SK-N-SH treated with all-trans-retinoic acid at 6 μM for 48 hours (cell line): ENCODE measurements around the gene FAM237B.

ENCODE experiments used
- ATAC-seq: fragments of 200-7000 bp; cut with Tn5 transposase; 3 replicates; pipeline ENCODE4 v1.9.1; 2020; ENCODE audit warnings: mild to moderate bottlenecking, moderate library complexity
- CSDC2 ChIP-seq: fragments of 250-450 bp; sonication (Bioruptor Pico); IDR thresholded peaks from 2 replicates; pipeline ENCODE4 v1.5.0; 2020; ENCODE audit warnings: mild to moderate bottlenecking, moderate library complexity
- ISL1 ChIP-seq: fragments of 250-450 bp; sonication (Bioruptor Pico); IDR thresholded peaks from 2 replicates; pipeline ENCODE4 v2.1.2; 2022; ENCODE audit warnings: mild to moderate bottlenecking, moderate library complexity
- OSR1 ChIP-seq: fragments of 250-450 bp; sonication (Bioruptor Pico); IDR thresholded peaks from 2 replicates; pipeline ENCODE4 v1.8.0; 2022; ENCODE audit warnings: moderate library complexity, mild to moderate bottlenecking, inconsistent platforms
- PPARA ChIP-seq: fragments of 250-450 bp; sonication (Bioruptor Pico); IDR thresholded peaks from 2 replicates; pipeline ENCODE4 v1.5.0; 2020; ENCODE audit warnings: mild to moderate bottlenecking, borderline replicate concordance
- RARB ChIP-seq: fragments of 250-450 bp; sonication (Bioruptor Pico); IDR thresholded peaks from 2 replicates; pipeline ENCODE4 v1.8.0; 2021; ENCODE audit warnings: mild to moderate bottlenecking, moderate library complexity
- TCF4 ChIP-seq: fragments of 250-450 bp; sonication (Bioruptor Pico); IDR thresholded peaks from 2 replicates; pipeline ENCODE4 v1.8.0; 2021; ENCODE audit warnings: mild to moderate bottlenecking, moderate library complexity, borderline replicate concordance
- TOX ChIP-seq: fragments of 250-450 bp; sonication (Bioruptor Pico); IDR thresholded peaks from 2 replicates; pipeline ENCODE4 v1.8.0; 2021; ENCODE audit warnings: mild to moderate bottlenecking, moderate library complexity, borderline replicate concordance
- ZC3H10 ChIP-seq: fragments of 250-450 bp; sonication (Bioruptor Pico); IDR thresholded peaks from 2 replicates; pipeline ENCODE4 v1.5.1; 2021; ENCODE audit warnings: mild to moderate bottlenecking, moderate library complexity
- ZFP3 ChIP-seq: fragments of 250-450 bp; sonication (Bioruptor Pico); IDR thresholded peaks from 2 replicates; pipeline ENCODE4 v1.5.0; 2020; ENCODE audit warnings: mild to moderate bottlenecking, moderate library complexity
- ZFP30 ChIP-seq: fragments of 450-650 bp; formaldehyde crosslinking; IDR thresholded peaks from 2 replicates; pipeline ENCODE4 v1.5.0; 2022; ENCODE audit warnings: mild to moderate bottlenecking, moderate library complexity
- ZNF565 ChIP-seq: fragments of 450-650 bp; formaldehyde crosslinking; conservative IDR thresholded peaks from 2 replicates; pipeline ENCODE4 v1.5.0; 2020; ENCODE audit warnings: low read depth, mild to moderate bottlenecking, moderate library complexity
- ZNF70 ChIP-seq: fragments of 450-650 bp; formaldehyde crosslinking; IDR thresholded peaks from 2 replicates; pipeline ENCODE4 v1.5.0; 2020; ENCODE audit warnings: mild to moderate bottlenecking, moderate library complexity
- ZNF8 ChIP-seq: fragments of 450-650 bp; formaldehyde crosslinking; IDR thresholded peaks from 2 replicates; pipeline ENCODE4 v1.5.0; 2020; ENCODE audit warnings: mild to moderate bottlenecking, moderate library complexity
- TF ChIP-seq, protein P1 (sequence below): fragments of 250-450 bp; sonication (Bioruptor Pico); IDR thresholded peaks from 2 replicates; pipeline ENCODE4 v1.5.1; 2020; ENCODE audit warnings: low read depth, mild to moderate bottlenecking, moderate library complexity
- TF ChIP-seq, protein P2 (sequence below): fragments of 250-450 bp; sonication (Bioruptor Pico); IDR thresholded peaks from 2 replicates; pipeline ENCODE4 v1.5.0; 2020; ENCODE audit warnings: mild to moderate bottlenecking, moderate library complexity
- TF ChIP-seq, protein P3 (sequence below): fragments of 250-450 bp; sonication (Bioruptor Pico); IDR thresholded peaks from 2 replicates; pipeline ENCODE4 v1.8.0; 2020; ENCODE audit warnings: mild to moderate bottlenecking, moderate library complexity, borderline replicate concordance
- TF ChIP-seq, protein P4 (sequence below): fragments of 250-450 bp; sonication (Bioruptor Pico); IDR thresholded peaks from 2 replicates; pipeline ENCODE4 v1.8.0; 2021; ENCODE audit warnings: low read depth, mild to moderate bottlenecking, moderate library complexity, borderline replicate concordance

Gene FAM237B

DNA sequence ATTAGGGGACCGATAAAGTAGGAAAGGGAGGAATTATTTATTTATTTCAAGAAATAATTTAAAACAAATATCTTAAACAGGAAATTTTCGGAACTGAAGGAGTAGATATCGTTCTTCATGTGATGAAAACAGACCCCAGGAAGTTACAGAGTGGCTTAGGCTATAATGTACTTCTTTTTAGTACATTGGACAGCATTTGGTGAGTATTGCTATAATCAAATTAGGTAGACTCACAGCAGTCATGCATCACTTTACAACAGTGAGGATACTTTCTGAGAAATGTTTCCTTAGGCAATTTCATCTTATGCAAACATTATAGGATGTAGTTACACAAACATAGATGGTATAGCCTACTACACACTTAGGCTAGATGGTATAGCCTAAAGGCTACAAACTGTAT, 33.0 kb downstream of the FAM237B start:
- no peak for ATAC-seq
- no peak for TF ChIP-seq PPARA (CRISPR knock-in tag)
- TF ChIP-seq CSDC2 (CRISPR knock-in tag): 0 out of 2 replicates have a peak, but pooled peaks have one; percentile 37

DNA sequence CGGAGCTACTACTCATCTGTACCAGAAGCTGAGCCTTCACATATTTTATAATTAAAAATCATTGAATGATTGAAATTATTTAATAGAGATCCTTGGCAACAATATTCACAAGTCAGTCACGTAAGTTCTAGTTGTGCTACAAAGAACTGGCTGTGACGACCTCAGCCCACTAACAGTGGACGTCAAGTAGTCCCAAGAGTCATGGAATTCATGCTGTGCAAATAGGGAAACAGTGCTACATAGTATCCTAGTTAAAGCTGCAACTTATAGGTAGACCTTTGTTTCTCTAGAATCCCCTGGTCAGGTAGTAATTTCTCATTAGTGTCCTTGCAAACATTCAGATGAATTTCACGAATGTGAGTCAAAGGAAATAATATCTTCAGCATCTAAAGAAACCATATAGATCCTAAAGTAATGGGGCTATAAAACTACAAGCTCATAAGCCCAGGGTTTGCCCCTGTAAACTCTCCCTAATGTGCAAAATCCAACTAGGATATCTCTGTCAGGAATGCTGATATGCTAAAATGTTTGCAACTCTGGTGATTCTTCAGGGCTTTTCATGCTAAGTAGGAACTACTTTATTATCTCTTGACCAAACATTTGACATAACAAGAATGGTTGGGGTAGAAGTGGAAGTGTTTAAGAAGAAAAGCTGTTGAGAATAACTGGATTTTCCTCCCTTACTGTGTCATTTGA, 44.9 kb downstream of the FAM237B start:
- no peak for ATAC-seq
- TF ChIP-seq OSR1 (no peak), ZFP3 (CRISPR knock-in tag) (no peak), PPARA (CRISPR knock-in tag) (no peak), ZNF70 (CRISPR knock-in tag) (no peak), ZFP30 (no peak), ZNF565 (CRISPR knock-in tag) (no peak), ZNF8 (no peak)
- TF ChIP-seq, protein P1, sequence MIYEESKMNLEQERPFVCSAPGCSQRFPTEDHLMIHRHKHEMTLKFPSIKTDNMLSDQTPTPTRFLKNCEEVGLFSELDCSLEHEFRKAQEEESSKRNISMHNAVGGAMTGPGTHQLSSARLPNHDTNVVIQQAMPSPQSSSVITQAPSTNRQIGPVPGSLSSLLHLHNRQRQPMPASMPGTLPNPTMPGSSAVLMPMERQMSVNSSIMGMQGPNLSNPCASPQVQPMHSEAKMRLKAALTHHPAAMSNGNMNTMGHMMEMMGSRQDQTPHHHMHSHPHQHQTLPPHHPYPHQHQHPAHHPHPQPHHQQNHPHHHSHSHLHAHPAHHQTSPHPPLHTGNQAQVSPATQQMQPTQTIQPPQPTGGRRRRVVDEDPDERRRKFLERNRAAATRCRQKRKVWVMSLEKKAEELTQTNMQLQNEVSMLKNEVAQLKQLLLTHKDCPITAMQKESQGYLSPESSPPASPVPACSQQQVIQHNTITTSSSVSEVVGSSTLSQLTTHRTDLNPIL (CRISPR knock-in tag): no peak
- TF ChIP-seq, protein P2, sequence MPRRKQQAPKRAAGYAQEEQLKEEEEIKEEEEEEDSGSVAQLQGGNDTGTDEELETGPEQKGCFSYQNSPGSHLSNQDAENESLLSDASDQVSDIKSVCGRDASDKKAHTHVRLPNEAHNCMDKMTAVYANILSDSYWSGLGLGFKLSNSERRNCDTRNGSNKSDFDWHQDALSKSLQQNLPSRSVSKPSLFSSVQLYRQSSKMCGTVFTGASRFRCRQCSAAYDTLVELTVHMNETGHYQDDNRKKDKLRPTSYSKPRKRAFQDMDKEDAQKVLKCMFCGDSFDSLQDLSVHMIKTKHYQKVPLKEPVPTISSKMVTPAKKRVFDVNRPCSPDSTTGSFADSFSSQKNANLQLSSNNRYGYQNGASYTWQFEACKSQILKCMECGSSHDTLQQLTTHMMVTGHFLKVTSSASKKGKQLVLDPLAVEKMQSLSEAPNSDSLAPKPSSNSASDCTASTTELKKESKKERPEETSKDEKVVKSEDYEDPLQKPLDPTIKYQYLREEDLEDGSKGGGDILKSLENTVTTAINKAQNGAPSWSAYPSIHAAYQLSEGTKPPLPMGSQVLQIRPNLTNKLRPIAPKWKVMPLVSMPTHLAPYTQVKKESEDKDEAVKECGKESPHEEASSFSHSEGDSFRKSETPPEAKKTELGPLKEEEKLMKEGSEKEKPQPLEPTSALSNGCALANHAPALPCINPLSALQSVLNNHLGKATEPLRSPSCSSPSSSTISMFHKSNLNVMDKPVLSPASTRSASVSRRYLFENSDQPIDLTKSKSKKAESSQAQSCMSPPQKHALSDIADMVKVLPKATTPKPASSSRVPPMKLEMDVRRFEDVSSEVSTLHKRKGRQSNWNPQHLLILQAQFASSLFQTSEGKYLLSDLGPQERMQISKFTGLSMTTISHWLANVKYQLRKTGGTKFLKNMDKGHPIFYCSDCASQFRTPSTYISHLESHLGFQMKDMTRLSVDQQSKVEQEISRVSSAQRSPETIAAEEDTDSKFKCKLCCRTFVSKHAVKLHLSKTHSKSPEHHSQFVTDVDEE: no peak
- TF ChIP-seq, protein P3, sequence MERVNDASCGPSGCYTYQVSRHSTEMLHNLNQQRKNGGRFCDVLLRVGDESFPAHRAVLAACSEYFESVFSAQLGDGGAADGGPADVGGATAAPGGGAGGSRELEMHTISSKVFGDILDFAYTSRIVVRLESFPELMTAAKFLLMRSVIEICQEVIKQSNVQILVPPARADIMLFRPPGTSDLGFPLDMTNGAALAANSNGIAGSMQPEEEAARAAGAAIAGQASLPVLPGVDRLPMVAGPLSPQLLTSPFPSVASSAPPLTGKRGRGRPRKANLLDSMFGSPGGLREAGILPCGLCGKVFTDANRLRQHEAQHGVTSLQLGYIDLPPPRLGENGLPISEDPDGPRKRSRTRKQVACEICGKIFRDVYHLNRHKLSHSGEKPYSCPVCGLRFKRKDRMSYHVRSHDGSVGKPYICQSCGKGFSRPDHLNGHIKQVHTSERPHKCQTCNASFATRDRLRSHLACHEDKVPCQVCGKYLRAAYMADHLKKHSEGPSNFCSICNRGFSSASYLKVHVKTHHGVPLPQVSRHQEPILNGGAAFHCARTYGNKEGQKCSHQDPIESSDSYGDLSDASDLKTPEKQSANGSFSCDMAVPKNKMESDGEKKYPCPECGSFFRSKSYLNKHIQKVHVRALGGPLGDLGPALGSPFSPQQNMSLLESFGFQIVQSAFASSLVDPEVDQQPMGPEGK (CRISPR knock-in tag): no peak

DNA sequence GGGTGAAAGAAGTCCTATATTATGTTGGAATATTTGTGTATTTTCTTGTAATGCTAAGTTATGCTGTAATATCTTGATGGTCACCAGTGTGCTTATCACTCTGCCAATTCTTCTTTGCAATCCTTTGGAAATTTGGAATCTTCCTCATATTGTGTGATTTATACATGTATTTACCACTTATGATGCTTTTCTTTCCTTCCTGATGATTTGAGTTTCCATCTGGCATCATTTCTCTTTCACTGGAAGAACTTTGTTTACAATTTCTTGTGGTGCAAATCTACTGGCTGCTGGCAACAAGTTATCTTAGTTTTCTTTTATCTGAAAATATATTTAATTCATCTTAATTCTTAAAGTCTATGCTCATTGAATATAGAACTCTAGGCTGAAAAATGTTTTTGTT, 46.9 kb downstream of the FAM237B start:
- TF ChIP-seq, protein P4, sequence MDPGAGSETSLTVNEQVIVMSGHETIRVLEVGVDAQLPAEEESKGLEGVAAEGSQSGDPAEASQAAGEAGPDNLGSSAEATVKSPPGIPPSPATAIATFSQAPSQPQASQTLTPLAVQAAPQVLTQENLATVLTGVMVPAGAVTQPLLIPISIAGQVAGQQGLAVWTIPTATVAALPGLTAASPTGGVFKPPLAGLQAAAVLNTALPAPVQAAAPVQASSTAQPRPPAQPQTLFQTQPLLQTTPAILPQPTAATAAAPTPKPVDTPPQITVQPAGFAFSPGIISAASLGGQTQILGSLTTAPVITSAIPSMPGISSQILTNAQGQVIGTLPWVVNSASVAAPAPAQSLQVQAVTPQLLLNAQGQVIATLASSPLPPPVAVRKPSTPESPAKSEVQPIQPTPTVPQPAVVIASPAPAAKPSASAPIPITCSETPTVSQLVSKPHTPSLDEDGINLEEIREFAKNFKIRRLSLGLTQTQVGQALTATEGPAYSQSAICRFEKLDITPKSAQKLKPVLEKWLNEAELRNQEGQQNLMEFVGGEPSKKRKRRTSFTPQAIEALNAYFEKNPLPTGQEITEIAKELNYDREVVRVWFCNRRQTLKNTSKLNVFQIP (CRISPR knock-in tag): no peak
- TF ChIP-seq TCF4 (CRISPR knock-in tag) (no peak), OSR1 (no peak), ZC3H10 (no peak), CSDC2 (CRISPR knock-in tag) (no peak)
- no peak for ATAC-seq

DNA sequence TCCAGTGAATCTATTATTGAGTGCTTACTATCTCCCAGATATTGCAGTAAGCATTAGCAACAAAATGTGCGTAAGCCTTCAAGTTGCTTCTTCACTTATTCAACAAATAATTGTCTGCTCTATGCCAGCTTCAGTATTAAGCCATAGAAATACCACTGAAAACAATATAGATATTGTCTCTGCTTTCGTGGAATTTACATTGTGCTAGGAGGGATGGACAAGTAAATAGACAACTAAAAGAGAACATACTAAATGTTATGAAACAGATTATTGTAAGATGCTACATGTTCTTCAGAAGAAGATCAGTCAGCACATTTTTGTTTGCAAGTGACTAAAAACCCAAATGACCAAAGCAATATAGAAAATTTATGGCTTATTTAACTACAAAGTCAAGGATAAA, 48.9 kb downstream of the FAM237B start:
- TF ChIP-seq RARB (CRISPR knock-in tag) (no peak), ZNF70 (CRISPR knock-in tag) (no peak), ISL1 (CRISPR knock-in tag) (no peak), ZNF565 (CRISPR knock-in tag) (no peak), TOX (no peak), PPARA (CRISPR knock-in tag) (no peak)
- TF ChIP-seq, protein P4 (CRISPR knock-in tag): no peak
- TF ChIP-seq, protein P2: no peak
- TF ChIP-seq, all 23 proteins: peak for 0
- peak; percentile 18; the same call in 1 of the 3 replicates for ATAC-seq
